Subcutaneous adipose tissue (tissue), 4 donors: Measurements from ENCODE around the gene RBM20. TPM values are rescaled to one million over a fixed set of nuclear protein-coding genes. Genes with fewer than 3 reads are reported as not detected.

ENCODE experiments used
- CTCF ChIP-seq: fragments of 450-650 bp; IDR thresholded peaks from one replicate; pipeline ENCODE4 v1.5.1; 2016; ENCODE audit warnings: low read depth, mild to moderate bottlenecking, control low read depth, antibody characterized with exemption, moderate library complexity
- total RNA-seq, 4 donors: library from RNA; depleted of rRNA; stranded (reverse); fragments of >200 nt; gene quantifications; one replicate each; pipeline ENCODE4 v1.1.0, GENCODE V29; 2016

RBM20 gene
- total RNA-seq, 4 donors from 2014 or later, result 0.88 to 10.3 (median 3.5) TPM

- TF ChIP-seq CTCF, result no peak
Observed at GRCh38 chr10:110680273-110681020, 36.3 kb downstream of the RBM20 start.

- TF ChIP-seq CTCF, result no peak
Observed at GRCh38 chr10:110681023-110681681, 37.0 kb downstream of the RBM20 start.

GRCh38 chr10:110682348-110682747, 38.2 kb downstream of the RBM20 start:
- TF ChIP-seq CTCF, result no peak

GRCh38 chr10:110684800-110685446, 40.8 kb downstream of the RBM20 start:
- TF ChIP-seq CTCF, result no peak

GRCh38 chr10:110686047-110686446, 41.9 kb downstream of the RBM20 start:
- TF ChIP-seq CTCF, result no peak

- no peak for TF ChIP-seq CTCF
Observed at GRCh38 chr10:110686949-110687348, 42.8 kb downstream of the RBM20 start.

- no peak for TF ChIP-seq CTCF
Observed at GRCh38 chr10:110687400-110687799, 43.3 kb downstream of the RBM20 start.
